HCT116 (cell line): Measurements from ENCODE around the gene SLC6A13. TPM values are rescaled to one million over a fixed set of nuclear protein-coding genes. Genes with fewer than 3 reads are reported as not detected.

Source experiments
- ATAC-seq: fragments of 200-7000 bp; cut with Tn5 transposase; 2 replicates; pipeline ENCODE4 v1.9.1; 2020; ENCODE audit warnings: mild to moderate bottlenecking, moderate library complexity
- BruUV-seq: library from RNA; stranded (reverse); fragments of 400-500 nt; replicated peaks from 2 replicates; lab custom pipeline; 2021; lab: Mats Ljungman, UMichigan
- CTCF ChIA-PET: fragments of 300-600 bp; sonication (Branson Sonifier 250); formaldehyde crosslinking; loops from one replicate; lab custom pipeline; 2021; ENCODE audit warnings: antibody characterized with exemption; lab: Charles Lee
- POLR2A ChIA-PET: fragments of 300-600, 350-600 bp; sonication (Branson Sonifier 250); formaldehyde crosslinking; loops from one replicate; lab custom pipeline; 2021; ENCODE audit warnings: antibody characterized with exemption; lab: Charles Lee
- RAD21 ChIA-PET, 2 experiments: fragments of 300-600 bp; sonication (Branson Sonifier 250); formaldehyde crosslinking; loops; one replicate each; lab custom pipeline; 2023; ENCODE audit warnings: low total read pairs in 2 of 2; ENCODE audit not compliant: uncharacterized antibody in 2 of 2, unreplicated experiment in 2 of 2, low non-redundant PET in 1 of 2; lab: Charles Lee
- DNase-seq: peaks from one replicate; pipeline ENCODE4 v3.0.0-alpha.2; 2010; ENCODE audit warnings: low read depth, low spot score
- H2AFZ ChIP-seq: fragments of 200-600 bp; shearing (Covaris generic), sonication (generic); 2 replicates; pipeline ENCODE4 v1.6.1; 2017; ENCODE audit warnings: low read depth, mixed run types, mixed read lengths, antibody characterized with exemption, low read length; ENCODE audit not compliant: poor library complexity, severe bottlenecking
- H3K27ac ChIP-seq: 2 replicates; pipeline ENCODE4 v1.5.1; 2012; ENCODE audit warnings: low read depth, low read length
- H3K27me3 ChIP-seq: fragments of 200-600 bp; sonication (generic); 2 replicates; pipeline ENCODE4 v1.6.1; 2016; ENCODE audit warnings: mixed run types, low read length, mixed read lengths; ENCODE audit not compliant: insufficient read depth
- H3K36me3 ChIP-seq, 2 experiments: fragments of 200-500 bp in 1 of 2; fragments of 200-600 bp in 1 of 2; sonication (Bioruptor generic) in 1 of 2; sonication (generic) in 1 of 2; 2 replicates each; pipeline versions ENCODE4 v1.5.1 to v1.6.1; 2014 to 2016; ENCODE audit warnings: low read length in 2 of 2, inconsistent platforms in 1 of 2, mixed read lengths in 1 of 2, mixed run types in 1 of 2; ENCODE audit not compliant: insufficient read depth in 2 of 2, control insufficient read depth in 1 of 2
- H3K4me1 ChIP-seq, 2 experiments: fragments of 200-600 bp in 1 of 2; sonication (generic) in 1 of 2; 2 replicates each; pipeline versions ENCODE4 v1.5.1 to v1.6.1; 2012 to 2017; ENCODE audit warnings: low read length in 2 of 2, inconsistent platforms in 1 of 2, mild to moderate bottlenecking in 1 of 2, mixed read lengths in 1 of 2, mixed run types in 1 of 2, moderate library complexity in 1 of 2; ENCODE audit not compliant: insufficient read depth in 2 of 2, control insufficient read depth in 1 of 2
- H3K4me2 ChIP-seq: fragments of 200-600 bp; sonication (generic); 2 replicates; pipeline ENCODE4 v1.6.1; 2017; ENCODE audit warnings: mixed run types, low read length, mixed read lengths
- H3K4me3 ChIP-seq, 2 experiments: fragments of 200-600 bp in 1 of 2; sonication (generic) in 1 of 2; replicated peaks in 1 of 2; 2 replicates each; pipeline ENCODE4 v1.5.1; 2011 to 2016; ENCODE audit warnings: low read length in 2 of 2, control low read depth in 1 of 2, low read depth in 1 of 2, mild to moderate bottlenecking in 1 of 2, mixed read lengths in 1 of 2, mixed run types in 1 of 2
- H3K79me2 ChIP-seq: fragments of 200-600 bp; sonication (generic); 2 replicates; pipeline ENCODE4 v1.6.1; 2017; ENCODE audit warnings: mild to moderate bottlenecking, mixed run types, low read length, moderate library complexity, mixed read lengths; ENCODE audit not compliant: insufficient read depth
- H3K9ac ChIP-seq: fragments of 200-600 bp; sonication (generic); 2 replicates; pipeline ENCODE4 v1.6.1; 2016; ENCODE audit warnings: low read length, mixed read lengths
- H3K9me2 ChIP-seq: fragments of 200-600 bp; sonication (generic), shearing (Covaris generic); 2 replicates; pipeline ENCODE4 v1.6.1; 2017; ENCODE audit warnings: mixed run types, mild to moderate bottlenecking, moderate library complexity; ENCODE audit not compliant: insufficient read depth
- H3K9me3 ChIP-seq, 2 experiments: fragments of 200-500 bp in 1 of 2; fragments of 200-600 bp in 1 of 2; sonication (Bioruptor generic) in 1 of 2; sonication (generic) in 1 of 2; 2 replicates each; pipeline ENCODE4 v1.6.1; 2014 to 2017; ENCODE audit warnings: low read length in 2 of 2, mixed read lengths in 2 of 2, inconsistent platforms in 1 of 2, low read depth in 1 of 2, mild to moderate bottlenecking in 1 of 2, mixed run types in 1 of 2, moderate library complexity in 1 of 2; ENCODE audit not compliant: control insufficient read depth in 1 of 2, insufficient read depth in 1 of 2
- H4K20me1 ChIP-seq: fragments of 200-600 bp; sonication (generic), shearing (Covaris generic); 2 replicates; pipeline ENCODE4 v1.6.1; 2017; ENCODE audit warnings: mixed run types, mild to moderate bottlenecking, moderate library complexity; ENCODE audit not compliant: insufficient read depth
- CBX3 ChIP-seq: IDR thresholded peaks from 2 replicates; pipeline ENCODE4 v1.6.1; 2012; ENCODE audit warnings: low read depth
- CEBPB ChIP-seq: IDR thresholded peaks from 2 replicates; pipeline ENCODE4 v1.6.1; 2012; ENCODE audit warnings: low read depth
- EGR1 ChIP-seq: IDR thresholded peaks from 2 replicates; pipeline ENCODE4 v1.6.1; 2012; ENCODE audit warnings: low read depth
- EZH2phosphoT487 ChIP-seq: fragments of 200-600 bp; IDR thresholded peaks from 2 replicates; pipeline ENCODE4 v1.6.1; 2018; ENCODE audit warnings: antibody characterized with exemption, borderline replicate concordance
- FOSL1 ChIP-seq: IDR thresholded peaks from 2 replicates; pipeline ENCODE4 v1.6.1; 2012; ENCODE audit warnings: low read depth
- POLR2AphosphoS5 ChIP-seq: IDR thresholded peaks from 2 replicates; pipeline ENCODE4 v1.6.1; 2011; ENCODE audit warnings: mild to moderate bottlenecking, low read depth, low read length, moderate library complexity
- SIN3A ChIP-seq: IDR thresholded peaks from 2 replicates; pipeline ENCODE4 v1.6.1; 2012; ENCODE audit warnings: low read depth
- SP1 ChIP-seq: IDR thresholded peaks from 2 replicates; pipeline ENCODE4 v1.6.1; 2012; ENCODE audit warnings: low read depth
- SRF ChIP-seq: IDR thresholded peaks from 2 replicates; pipeline ENCODE4 v1.6.1; 2012; ENCODE audit warnings: low read depth
- TCF7L2 ChIP-seq: IDR thresholded peaks from 2 replicates; pipeline ENCODE4 v1.7.0; 2011; ENCODE audit warnings: borderline replicate concordance, inconsistent platforms; ENCODE audit not compliant: insufficient read depth, insufficient read length; ENCODE audit errors: extremely low read depth
- YY1 ChIP-seq: IDR thresholded peaks from 2 replicates; pipeline ENCODE4 v1.6.1; 2011; ENCODE audit warnings: low read length, low read depth, moderate library complexity, mild to moderate bottlenecking; ENCODE audit not compliant: insufficient replicate concordance; ENCODE audit errors: extremely low read depth
- ZFX ChIP-seq: fragments of 450-650 bp; IDR thresholded peaks from 2 replicates; pipeline ENCODE4 v1.6.1; 2017
- ZNF274 ChIP-seq: fragments of 200-500 bp; sonication (Bioruptor generic); IDR thresholded peaks from 2 replicates; pipeline ENCODE4 v1.6.1; 2014; ENCODE audit warnings: mild to moderate bottlenecking, low read depth, low read length, inconsistent platforms
- intact Hi-C: fragments of 100-400 bp; cut with micrococcal nuclease; formaldehyde crosslinking; loops from 2 replicates; pipeline ENCODE4 v1.10.0; 2022
- total RNA-seq: library from RNA; stranded (reverse); gene quantifications from one replicate; pipeline ENCODE4 v1.2.1, GENCODE V29; 2021; ENCODE audit not compliant: unreplicated experiment
- TF ChIP-seq, protein P1 (sequence below): IDR thresholded peaks from 2 replicates; pipeline ENCODE4 v1.6.1; 2012
- TF ChIP-seq, protein P2 (sequence below): IDR thresholded peaks from 2 replicates; pipeline ENCODE4 v1.6.1; 2012

SLC6A13 gene
- total RNA-seq, 1 experiment from 2014 or later = 0.39 TPM

DNA sequence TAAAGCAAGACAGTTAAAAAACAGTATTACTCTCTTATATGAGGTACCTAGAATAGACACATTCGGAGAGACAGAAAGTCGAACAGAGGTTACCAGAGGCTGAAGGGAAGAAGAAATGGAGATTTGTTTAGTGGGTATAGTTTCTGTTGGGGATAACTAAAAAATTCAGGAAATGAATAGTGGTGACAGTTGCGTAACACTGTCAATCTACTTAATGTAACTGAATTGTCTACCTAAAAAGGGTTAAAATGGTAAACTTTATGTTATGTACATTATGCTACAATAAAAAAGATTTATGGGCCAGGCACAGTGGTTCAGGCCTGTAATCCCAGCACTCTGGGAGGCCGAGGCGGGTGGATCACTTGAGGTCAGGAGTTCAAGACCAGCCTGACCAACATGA lies 30.6 kb upstream of the SLC6A13 start:
- Histone ChIP-seq H2AFZ (no peak overlapping the region), H3K9ac (no peak overlapping the region), H3K27ac (no peak overlapping the region), H3K4me3 (no peak overlapping the region), H3K27me3 (no peaks in the 10 kb centered on the region), H3K4me1 (no peaks in the 10 kb centered on the region), H3K79me2 (no peaks in the 10 kb centered on the region)
- intact Hi-C loops = no loop called here
- POLR2A ChIA-PET = no interaction called here
- TF ChIP-seq FOSL1 (no peak), EGR1 (no peak), POLR2AphosphoS5 (no peak), SRF (no peak), TCF7L2 (no peak), CBX3 (no peak), ZFX (no peak), EZH2phosphoT487 (no peak), SP1 (no peak), YY1 (no peak), ZNF274 (no peak), CEBPB (no peak), SIN3A (no peak)
- TF ChIP-seq, protein P1, sequence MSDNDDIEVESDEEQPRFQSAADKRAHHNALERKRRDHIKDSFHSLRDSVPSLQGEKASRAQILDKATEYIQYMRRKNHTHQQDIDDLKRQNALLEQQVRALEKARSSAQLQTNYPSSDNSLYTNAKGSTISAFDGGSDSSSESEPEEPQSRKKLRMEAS = no peak
- TF ChIP-seq, protein P2, sequence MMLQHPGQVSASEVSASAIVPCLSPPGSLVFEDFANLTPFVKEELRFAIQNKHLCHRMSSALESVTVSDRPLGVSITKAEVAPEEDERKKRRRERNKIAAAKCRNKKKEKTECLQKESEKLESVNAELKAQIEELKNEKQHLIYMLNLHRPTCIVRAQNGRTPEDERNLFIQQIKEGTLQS = no peak
- TF ChIP-seq, all 23 proteins: peak for 0
- Histone ChIP-seq H3K9me3 (no peaks in the 10 kb centered on the region), H3K36me3 (peaks cover 10 to 26% of the 10 kb centered on the region in 2 experiments), H3K9me2 (no peaks in the 10 kb centered on the region), H3K4me2 (no peak overlapping the region), H4K20me1 (0 out of 2 replicates have a peak, but pooled peaks cover 3% of the 10 kb centered on the region)
- BruUV-seq = no TSS peak
- CTCF ChIA-PET = no interaction called here
- DNase-seq (no peak), ATAC-seq (no peak)
- RAD21 ChIA-PET = no interaction called here
